Islet of Langerhans (tissue), 1 donor: Measurements from ENCODE around the gene ZCCHC3.
"Not testable (repeated sequence)": the region's sequence is repeated elsewhere in the genome, so short reads cannot be mapped to it uniquely, and the experiment has no call there.

ENCODE experiments used
- FAIRE-seq: peaks from one replicate; lab custom pipeline; 2011; peaks lifted over from hg19 to GRCh38; lab: Jason Lieb, UNC

ZCCHC3 gene

GRCh38 chr20:313948-314347, 16.6 kb downstream of the ZCCHC3 start:
- no peak for FAIRE-seq

- no peak for FAIRE-seq
These were observed 19.1 kb downstream of the ZCCHC3 start for GRCh38 chr20:316316-317068.

GRCh38 chr20:324177-325044, 27.0 kb downstream of the ZCCHC3 start:
- FAIRE-seq, result no peak

GRCh38 chr20:325045-325888, 27.9 kb downstream of the ZCCHC3 start, which contains the start of gene SOX12:
SOX12 (plus strand) TSS chr20:325552; CDS start chr20:325925, 373 bp downstream.
- no peak for FAIRE-seq

DNA sequence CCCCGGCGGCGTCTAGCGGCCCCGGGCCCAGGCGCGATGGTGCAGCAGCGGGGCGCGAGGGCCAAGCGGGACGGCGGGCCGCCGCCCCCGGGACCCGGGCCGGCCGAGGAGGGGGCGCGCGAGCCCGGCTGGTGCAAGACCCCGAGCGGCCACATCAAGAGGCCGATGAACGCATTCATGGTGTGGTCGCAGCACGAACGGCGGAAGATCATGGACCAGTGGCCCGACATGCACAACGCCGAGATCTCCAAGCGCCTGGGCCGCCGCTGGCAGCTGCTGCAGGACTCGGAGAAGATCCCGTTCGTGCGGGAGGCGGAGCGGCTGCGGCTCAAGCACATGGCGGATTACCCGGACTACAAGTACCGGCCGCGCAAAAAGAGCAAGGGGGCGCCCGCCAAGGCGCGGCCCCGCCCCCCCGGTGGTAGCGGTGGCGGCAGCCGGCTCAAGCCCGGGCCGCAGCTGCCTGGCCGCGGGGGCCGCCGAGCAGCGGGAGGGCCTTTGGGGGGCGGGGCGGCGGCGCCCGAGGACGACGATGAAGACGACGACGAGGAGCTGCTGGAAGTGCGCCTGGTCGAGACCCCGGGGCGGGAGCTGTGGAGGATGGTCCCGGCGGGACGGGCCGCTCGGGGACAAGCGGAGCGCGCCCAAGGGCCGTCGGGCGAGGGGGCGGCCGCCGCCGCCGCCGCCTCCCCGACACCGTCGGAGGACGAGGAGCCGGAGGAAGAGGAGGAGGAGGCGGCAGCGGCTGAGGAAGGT, 28.7 kb downstream of the ZCCHC3 start:
- FAIRE-seq, result no peak

DNA sequence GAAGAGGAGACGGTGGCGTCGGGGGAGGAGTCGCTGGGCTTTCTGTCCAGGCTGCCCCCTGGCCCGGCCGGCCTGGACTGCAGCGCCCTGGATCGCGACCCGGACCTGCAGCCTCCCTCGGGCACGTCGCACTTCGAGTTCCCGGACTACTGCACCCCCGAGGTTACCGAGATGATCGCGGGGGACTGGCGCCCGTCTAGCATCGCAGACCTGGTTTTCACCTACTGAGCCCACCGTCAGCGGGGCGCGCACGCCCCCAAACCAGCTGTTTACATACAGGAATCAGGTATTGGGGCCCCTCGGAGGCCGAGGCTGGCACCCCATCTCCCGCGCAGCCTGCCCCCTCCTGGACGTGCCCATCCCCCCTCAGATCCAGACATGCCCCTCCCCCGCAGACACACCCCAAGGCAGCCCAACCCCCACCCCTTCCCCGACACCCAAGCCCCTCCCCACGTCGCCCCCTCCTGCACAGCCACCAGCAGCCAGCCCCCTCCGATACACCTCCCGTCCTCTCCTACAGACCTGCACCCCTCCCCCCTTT, 29.3 kb downstream of the ZCCHC3 start:
- no peak for FAIRE-seq

GRCh38 chr20:327186-328026, 30.0 kb downstream of the ZCCHC3 start:
- FAIRE-seq, result no peak

- no peak for FAIRE-seq
These were observed 30.9 kb downstream of the ZCCHC3 start for GRCh38 chr20:328027-328974.

GRCh38 chr20:328975-329695, 31.8 kb downstream of the ZCCHC3 start:
- no peak for FAIRE-seq

DNA sequence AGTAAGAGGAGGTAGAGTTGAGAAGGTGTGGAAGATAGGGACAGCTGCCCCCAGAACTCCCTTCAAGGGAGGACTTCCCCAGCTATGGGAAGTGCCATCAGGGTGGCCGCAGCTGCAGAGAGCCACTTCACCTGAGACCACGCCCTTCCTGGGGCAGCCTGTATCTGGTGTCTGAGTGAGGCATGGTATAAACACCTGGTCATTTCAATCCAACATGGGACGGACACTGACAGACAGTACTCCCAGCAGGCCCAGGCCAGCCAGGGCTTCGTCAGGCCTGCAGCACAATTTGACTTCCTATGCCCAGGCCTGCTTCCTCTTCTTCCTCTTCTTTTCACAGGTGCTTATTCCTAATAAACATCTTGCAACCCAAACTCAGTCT, 32.5 kb downstream of the ZCCHC3 start:
- FAIRE-seq, result no peak

- no peak for FAIRE-seq
These were observed 33.1 kb downstream of the ZCCHC3 start for GRCh38 chr20:330233-331149.

- FAIRE-seq, result no peak
These were observed 37.2 kb downstream of the ZCCHC3 start for GRCh38 chr20:334578-334977.

DNA sequence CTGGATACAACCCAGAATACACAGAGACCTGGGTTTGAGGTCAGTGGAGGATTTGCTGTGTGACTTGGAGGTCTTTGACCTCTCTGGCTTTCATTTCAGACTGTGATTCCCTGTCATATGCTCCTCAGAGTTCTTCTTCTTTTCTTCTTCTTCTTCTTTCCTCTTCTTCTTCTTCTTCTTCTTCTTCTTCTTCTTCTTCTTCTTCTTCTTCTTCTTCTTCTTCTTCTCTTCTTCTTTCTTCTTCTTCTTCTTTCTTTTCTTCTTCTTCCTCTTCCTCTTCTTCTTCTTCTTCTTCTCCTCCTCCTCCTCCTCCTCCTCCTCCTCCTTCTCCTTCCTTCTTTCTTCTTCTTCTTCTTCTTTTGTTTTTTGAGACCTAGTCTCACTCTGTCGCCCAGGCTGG, 38.7 kb downstream of the ZCCHC3 start:
- not testable (repeated sequence) for FAIRE-seq

- FAIRE-seq, result no peak
These were observed 44.3 kb downstream of the ZCCHC3 start for GRCh38 chr20:341682-342081.

DNA sequence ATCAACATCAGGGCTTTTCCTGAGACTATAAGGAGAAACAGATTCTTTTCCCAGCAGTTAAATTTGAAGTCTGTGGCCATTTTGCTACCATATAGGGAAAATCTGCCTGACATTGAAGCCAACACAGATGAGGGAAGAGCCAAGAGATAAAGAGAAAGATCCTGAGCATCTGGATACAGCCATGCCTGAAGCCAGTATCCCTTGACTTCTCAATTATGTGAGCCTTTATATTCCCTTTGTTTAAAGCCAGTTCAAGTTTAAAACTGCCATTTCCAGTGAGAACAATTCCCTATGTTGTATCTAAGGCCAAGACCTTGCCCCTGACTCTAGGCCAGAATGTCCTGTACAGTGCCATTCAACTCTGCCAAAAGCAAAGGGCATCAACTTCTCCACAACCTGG, 45.7 kb downstream of the ZCCHC3 start:
- FAIRE-seq, result no peak

- FAIRE-seq, result no peak
These were observed 48.8 kb downstream of the ZCCHC3 start for GRCh38 chr20:346033-346639.

GRCh38 chr20:346640-347316, 49.4 kb downstream of the ZCCHC3 start, which contains the start of gene NRSN2:
NRSN2 (plus strand) TSS chr20:347111; CDS start chr20:349644, 2,533 bp downstream.
- no peak for FAIRE-seq
